ENCODE data around the gene TRPC6. TPM values are rescaled to one million over a fixed set of nuclear protein-coding genes. Genes with fewer than 3 reads are reported as not detected.

The TRPC6 gene
- total and polyA plus RNA-seq, 2 of the 8 experiments (the other 6 are each of a cell fraction or from before 2014, with no cell fraction given): 0.26 to 0.39 TPM

DNA sequence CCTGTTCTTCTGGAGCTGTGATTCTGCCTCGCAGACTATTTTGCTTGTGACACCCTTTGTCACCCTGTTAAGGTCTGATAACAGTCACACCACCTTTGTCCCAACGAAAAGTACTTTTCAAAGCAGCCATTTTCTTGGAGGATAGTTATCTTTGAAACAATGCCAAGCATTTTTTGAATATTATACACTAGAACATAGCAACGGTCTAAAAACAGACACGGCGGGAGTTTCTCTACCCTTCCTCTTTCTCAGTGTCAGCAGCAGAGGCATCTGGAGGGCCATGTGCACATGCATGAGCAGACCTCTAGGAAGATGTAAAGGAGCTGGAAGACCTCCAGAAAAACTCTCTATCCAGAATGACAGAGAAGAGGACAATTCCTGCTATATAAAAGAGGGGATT lies 86.5 kb downstream of the TRPC6 start (continued):
- TF ChIP-seq SIN3A (conservative IDR thresholded peaks at IDR 0.05 in 1 of 2, IDR thresholded peaks at IDR 0.05 in 1 of 2; ENCODE audit: low read depth in 1 of 2, low read length in 2 of 2) (no peak), CHD2 (IDR thresholded peaks at IDR 0.05; ENCODE audit: low read length) (no peak), RNF2 (IDR thresholded peaks at IDR 0.05; ENCODE audit: borderline replicate concordance, low read depth, low read length, missing control alignments, poor library complexity, severe bottlenecking) (no peak)
- TF ChIP-seq, protein P1, sequence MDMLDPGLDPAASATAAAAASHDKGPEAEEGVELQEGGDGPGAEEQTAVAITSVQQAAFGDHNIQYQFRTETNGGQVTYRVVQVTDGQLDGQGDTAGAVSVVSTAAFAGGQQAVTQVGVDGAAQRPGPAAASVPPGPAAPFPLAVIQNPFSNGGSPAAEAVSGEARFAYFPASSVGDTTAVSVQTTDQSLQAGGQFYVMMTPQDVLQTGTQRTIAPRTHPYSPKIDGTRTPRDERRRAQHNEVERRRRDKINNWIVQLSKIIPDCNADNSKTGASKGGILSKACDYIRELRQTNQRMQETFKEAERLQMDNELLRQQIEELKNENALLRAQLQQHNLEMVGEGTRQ (IDR thresholded peaks at IDR 0.05; ENCODE audit: low read length): no peak
- TF ChIP-seq, protein P2, sequence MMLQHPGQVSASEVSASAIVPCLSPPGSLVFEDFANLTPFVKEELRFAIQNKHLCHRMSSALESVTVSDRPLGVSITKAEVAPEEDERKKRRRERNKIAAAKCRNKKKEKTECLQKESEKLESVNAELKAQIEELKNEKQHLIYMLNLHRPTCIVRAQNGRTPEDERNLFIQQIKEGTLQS (IDR thresholded peaks at IDR 0.05; ENCODE audit: insufficient read depth, low read depth, low read length): no peak
